ENCODE results near the gene RXFP1. TPM values are rescaled to one million over a fixed set of nuclear protein-coding genes. Genes with fewer than 3 reads are reported as not detected.

Gene RXFP1
- total RNA-seq, 1 donor: not detected

DNA sequence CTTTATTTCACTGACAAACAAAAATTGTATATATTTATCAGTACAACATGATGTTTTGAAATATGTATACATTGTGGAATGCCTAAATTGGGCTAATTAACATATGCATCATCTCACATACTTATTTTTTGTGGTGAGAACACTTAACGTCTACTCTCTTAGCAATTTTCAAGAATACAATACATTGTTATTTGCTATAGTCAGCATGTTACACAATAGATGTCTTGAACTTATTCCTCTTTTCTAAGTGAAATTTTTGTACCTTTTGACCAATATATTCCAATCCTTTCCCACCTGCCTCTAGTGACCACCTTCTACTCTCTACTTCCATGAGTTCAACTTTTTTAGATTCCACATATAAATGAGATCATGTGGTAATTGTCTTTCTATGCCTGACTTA, 114.9 kb downstream of the RXFP1 start:
- Histone ChIP-seq H3K4me3 (ENCODE audit: insufficient read depth, low read length) (no peak overlapping the region), H3K36me3 (ENCODE audit: insufficient read depth, low read length) (no peaks in the 10 kb centered on the region), H3K9me3 (ENCODE audit: low read depth, low read length) (no peaks in the 10 kb centered on the region), H2AFZ (ENCODE audit: low read length) (no peak overlapping the region), H3K4me1 (ENCODE audit: insufficient read depth, low read length) (peaks cover under 1% of the 10 kb centered on the region), H3K27me3 (ENCODE audit: insufficient read depth, low read length) (peaks cover 53% of the 10 kb centered on the region), H4K20me1 (ENCODE audit: insufficient read depth, low read length) (no peaks in the 10 kb centered on the region), H3K27ac (ENCODE audit: low read depth, low read length) (no peak overlapping the region), H3K79me2 (ENCODE audit: insufficient read depth, low read length) (no peaks in the 10 kb centered on the region), H3K4me2 (ENCODE audit: insufficient read depth, low read length) (no peak overlapping the region)
- TF ChIP-seq, protein P1, sequence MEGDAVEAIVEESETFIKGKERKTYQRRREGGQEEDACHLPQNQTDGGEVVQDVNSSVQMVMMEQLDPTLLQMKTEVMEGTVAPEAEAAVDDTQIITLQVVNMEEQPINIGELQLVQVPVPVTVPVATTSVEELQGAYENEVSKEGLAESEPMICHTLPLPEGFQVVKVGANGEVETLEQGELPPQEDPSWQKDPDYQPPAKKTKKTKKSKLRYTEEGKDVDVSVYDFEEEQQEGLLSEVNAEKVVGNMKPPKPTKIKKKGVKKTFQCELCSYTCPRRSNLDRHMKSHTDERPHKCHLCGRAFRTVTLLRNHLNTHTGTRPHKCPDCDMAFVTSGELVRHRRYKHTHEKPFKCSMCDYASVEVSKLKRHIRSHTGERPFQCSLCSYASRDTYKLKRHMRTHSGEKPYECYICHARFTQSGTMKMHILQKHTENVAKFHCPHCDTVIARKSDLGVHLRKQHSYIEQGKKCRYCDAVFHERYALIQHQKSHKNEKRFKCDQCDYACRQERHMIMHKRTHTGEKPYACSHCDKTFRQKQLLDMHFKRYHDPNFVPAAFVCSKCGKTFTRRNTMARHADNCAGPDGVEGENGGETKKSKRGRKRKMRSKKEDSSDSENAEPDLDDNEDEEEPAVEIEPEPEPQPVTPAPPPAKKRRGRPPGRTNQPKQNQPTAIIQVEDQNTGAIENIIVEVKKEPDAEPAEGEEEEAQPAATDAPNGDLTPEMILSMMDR (IDR thresholded peaks at IDR 0.05; ENCODE audit: extremely low read depth, low read depth, low read length): no peak
- no peak for DNase-seq (ENCODE audit: insufficient read length, low spot score, missing footprints)

DNA sequence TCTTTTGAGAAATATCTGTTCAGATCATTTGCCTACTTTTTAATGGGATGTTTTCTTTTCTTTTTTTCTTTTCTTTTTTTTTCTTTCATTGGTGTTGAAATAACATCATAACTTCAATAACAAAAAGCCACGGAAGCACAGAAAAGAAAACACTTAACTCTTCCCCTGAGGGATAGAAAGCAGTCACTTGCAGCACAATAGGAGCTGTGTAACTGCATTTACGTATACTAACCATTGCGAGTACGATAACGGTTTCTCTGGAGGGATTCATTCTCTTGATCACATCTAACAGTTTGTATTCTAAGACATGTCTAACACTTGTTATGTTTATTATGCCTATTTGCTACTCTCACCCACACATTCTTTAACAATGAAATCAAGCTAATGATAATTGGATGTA, 122.7 kb downstream of the RXFP1 start:
- TF ChIP-seq, protein P1 (IDR thresholded peaks at IDR 0.05; ENCODE audit: extremely low read depth, low read depth, low read length): no peak
- H3K79me2 ChIP-seq (ENCODE audit: insufficient read depth, low read length): no peaks in the 10 kb centered on the region
- peak overlapping the region; percentile 4 for H2AFZ ChIP-seq (ENCODE audit: low read length)
- peaks cover 29% of the 10 kb centered on the region for H3K27me3 ChIP-seq (ENCODE audit: insufficient read depth, low read length)
- peaks cover 3% of the 10 kb centered on the region for H3K4me1 ChIP-seq (ENCODE audit: insufficient read depth, low read length)
- no peaks in the 10 kb centered on the region for H4K20me1 ChIP-seq (ENCODE audit: insufficient read depth, low read length)
- H3K9me3 ChIP-seq (ENCODE audit: low read depth, low read length): no peaks in the 10 kb centered on the region
- H3K4me2 ChIP-seq (ENCODE audit: insufficient read depth, low read length): peak overlapping the region; percentile 76
- peak overlapping the region; percentile 49 for H3K4me3 ChIP-seq (ENCODE audit: insufficient read depth, low read length)
- H3K27ac ChIP-seq (ENCODE audit: low read depth, low read length): no peak overlapping the region
- peak; percentile 15 for DNase-seq (ENCODE audit: insufficient read length, low spot score, missing footprints)
- H3K36me3 ChIP-seq (ENCODE audit: insufficient read depth, low read length): no peaks in the 10 kb centered on the region

DNA sequence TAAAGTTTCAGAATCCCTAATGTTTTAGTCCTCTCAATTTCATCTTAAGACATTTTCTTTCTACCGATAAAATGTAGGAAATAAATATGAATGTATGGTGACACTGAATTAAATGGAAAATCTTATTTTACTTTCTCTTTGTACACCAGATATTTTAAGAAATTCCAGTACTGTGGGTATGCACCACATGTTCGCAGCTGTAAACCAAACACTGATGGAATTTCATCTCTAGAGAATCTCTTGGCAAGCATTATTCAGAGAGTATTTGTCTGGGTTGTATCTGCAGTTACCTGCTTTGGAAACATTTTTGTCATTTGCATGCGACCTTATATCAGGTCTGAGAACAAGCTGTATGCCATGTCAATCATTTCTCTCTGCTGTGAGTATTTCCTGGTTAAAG, 123.1 kb downstream of the RXFP1 start:
- H3K4me3 ChIP-seq (ENCODE audit: insufficient read depth, low read length): peak overlapping the region; percentile 49
- TF ChIP-seq, protein P1 (IDR thresholded peaks at IDR 0.05; ENCODE audit: extremely low read depth, low read depth, low read length): no peak
- H3K27me3 ChIP-seq (ENCODE audit: insufficient read depth, low read length): peaks cover 29% of the 10 kb centered on the region
- H4K20me1 ChIP-seq (ENCODE audit: insufficient read depth, low read length): no peaks in the 10 kb centered on the region
- peaks cover 3% of the 10 kb centered on the region for H3K4me1 ChIP-seq (ENCODE audit: insufficient read depth, low read length)
- H3K9me3 ChIP-seq (ENCODE audit: low read depth, low read length): no peaks in the 10 kb centered on the region
- H3K27ac ChIP-seq (ENCODE audit: low read depth, low read length): no peak overlapping the region
- H2AFZ ChIP-seq (ENCODE audit: low read length): no peak overlapping the region
- no peaks in the 10 kb centered on the region for H3K36me3 ChIP-seq (ENCODE audit: insufficient read depth, low read length)
- no peaks in the 10 kb centered on the region for H3K79me2 ChIP-seq (ENCODE audit: insufficient read depth, low read length)
- peak overlapping the region; percentile 76 for H3K4me2 ChIP-seq (ENCODE audit: insufficient read depth, low read length)
- peak; percentile 6 for DNase-seq (ENCODE audit: insufficient read length, low spot score, missing footprints)

DNA sequence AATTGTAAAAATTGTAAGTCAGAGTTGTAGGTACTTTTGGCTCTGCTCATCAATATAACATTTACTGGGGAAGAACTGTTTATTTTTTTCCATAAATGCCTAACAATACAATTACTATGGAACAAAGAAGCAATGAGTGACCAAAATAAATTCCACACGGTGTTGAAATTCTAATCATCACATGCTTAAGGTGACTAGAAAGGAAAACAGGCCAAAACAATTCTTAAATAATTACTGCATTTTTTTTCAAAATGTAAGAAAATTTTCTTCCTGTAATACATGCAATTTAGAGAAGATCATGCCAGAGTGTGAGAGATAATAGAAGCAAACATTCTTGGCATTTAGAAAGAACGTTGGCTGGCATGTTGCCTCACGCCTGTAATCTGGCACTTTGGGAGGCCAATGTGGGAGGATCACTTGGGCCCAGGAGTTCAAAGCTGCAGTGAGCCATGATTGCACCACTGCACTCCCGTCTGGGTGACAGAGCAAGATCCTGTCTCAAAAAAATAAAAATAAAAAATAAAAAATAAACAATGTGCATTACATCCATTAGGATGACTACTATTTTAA, 127.5 kb downstream of the RXFP1 start:
- no peak for DNase-seq (ENCODE audit: insufficient read length, low spot score, missing footprints)
- Histone ChIP-seq H3K27ac (ENCODE audit: low read depth, low read length) (no peak overlapping the region), H3K9me3 (ENCODE audit: low read depth, low read length) (no peaks in the 10 kb centered on the region)

More for the DNA sequence above, 127.5 kb downstream of the RXFP1 start:
- no peaks in the 10 kb centered on the region for H3K79me2 ChIP-seq (ENCODE audit: insufficient read depth, low read length)
- H3K4me1 ChIP-seq (ENCODE audit: insufficient read depth, low read length): peaks cover 3% of the 10 kb centered on the region
- no peak overlapping the region for H3K4me3 ChIP-seq (ENCODE audit: insufficient read depth, low read length)
- TF ChIP-seq, protein P1 (IDR thresholded peaks at IDR 0.05; ENCODE audit: extremely low read depth, low read depth, low read length): no peak
- no peak overlapping the region for H3K4me2 ChIP-seq (ENCODE audit: insufficient read depth, low read length)
- no peaks in the 10 kb centered on the region for H4K20me1 ChIP-seq (ENCODE audit: insufficient read depth, low read length)
- no peak overlapping the region for H2AFZ ChIP-seq (ENCODE audit: low read length)
- no peaks in the 10 kb centered on the region for H3K36me3 ChIP-seq (ENCODE audit: insufficient read depth, low read length)
- peaks cover 8% of the 10 kb centered on the region for H3K27me3 ChIP-seq (ENCODE audit: insufficient read depth, low read length)

Measured in osteoblast (primary cell).